ENCODE measurements around the gene CENPP. TPM values are rescaled to one million over a fixed set of nuclear protein-coding genes. Genes with fewer than 3 reads are reported as not detected.

The CENPP gene
- total RNA-seq, 1 experiment from 2014 or later: 8.3 TPM

DNA sequence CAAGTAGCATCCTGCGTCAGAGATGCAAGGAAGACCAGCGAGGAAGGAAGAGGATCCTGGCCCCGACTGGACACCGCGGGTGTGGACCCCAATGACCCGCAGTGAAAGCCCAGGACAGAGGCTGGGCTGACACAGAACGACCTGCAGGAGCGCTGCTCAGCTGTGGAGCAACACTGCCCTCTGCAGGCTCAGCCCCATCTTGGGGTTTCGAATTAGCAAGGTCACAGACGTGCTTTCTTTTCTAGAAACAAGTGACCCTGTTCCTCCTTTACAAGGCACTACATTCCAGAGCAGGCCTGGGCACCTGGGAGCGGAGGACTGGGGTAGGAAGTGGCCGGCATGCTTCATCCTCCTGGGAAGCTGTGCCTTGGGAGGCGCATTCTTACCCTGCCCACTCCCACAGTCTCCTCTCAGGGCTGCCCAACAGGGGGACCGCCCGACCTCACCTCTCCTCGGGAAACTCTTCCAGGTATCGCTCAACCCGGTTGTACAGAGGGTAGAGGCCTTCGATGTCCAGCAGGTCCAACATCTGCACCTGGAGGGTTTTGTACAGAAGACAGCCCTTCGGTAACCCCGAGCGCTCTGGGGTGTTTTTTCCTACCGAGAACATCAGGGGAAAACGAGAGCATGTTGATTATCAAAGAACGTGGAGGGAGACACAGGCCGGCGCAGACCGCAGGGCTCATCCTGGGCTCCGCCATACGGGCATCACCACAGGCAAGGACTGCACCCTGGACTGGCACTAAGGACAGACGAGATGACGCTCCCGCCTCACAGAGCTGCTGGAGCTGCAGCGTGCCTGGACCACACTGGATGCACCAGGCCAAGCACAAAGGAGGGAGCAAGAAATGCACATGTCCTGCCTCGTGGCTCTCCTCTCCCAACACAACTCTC, 309.2 kb downstream of the CENPP start:
- DNase-seq (peak; percentile 66), ATAC-seq (peak; percentile 83)
- H3K27me3 ChIP-seq (ENCODE audit: low read length): no peaks in the 10 kb centered on the region
- no peak overlapping the region for H3K27ac ChIP-seq (ENCODE audit: low read length)
- no peaks in the 10 kb centered on the region for H3K9me2 ChIP-seq (replicated peaks; ENCODE audit: low read length)
- no peaks in the 10 kb centered on the region for H4K20me1 ChIP-seq (ENCODE audit: low read length)
- no peaks in the 10 kb centered on the region for H3K9me3 ChIP-seq (ENCODE audit: low read length)
- H3K4me2 ChIP-seq (ENCODE audit: low read length): no peak overlapping the region
- TF ChIP-seq, protein P1, sequence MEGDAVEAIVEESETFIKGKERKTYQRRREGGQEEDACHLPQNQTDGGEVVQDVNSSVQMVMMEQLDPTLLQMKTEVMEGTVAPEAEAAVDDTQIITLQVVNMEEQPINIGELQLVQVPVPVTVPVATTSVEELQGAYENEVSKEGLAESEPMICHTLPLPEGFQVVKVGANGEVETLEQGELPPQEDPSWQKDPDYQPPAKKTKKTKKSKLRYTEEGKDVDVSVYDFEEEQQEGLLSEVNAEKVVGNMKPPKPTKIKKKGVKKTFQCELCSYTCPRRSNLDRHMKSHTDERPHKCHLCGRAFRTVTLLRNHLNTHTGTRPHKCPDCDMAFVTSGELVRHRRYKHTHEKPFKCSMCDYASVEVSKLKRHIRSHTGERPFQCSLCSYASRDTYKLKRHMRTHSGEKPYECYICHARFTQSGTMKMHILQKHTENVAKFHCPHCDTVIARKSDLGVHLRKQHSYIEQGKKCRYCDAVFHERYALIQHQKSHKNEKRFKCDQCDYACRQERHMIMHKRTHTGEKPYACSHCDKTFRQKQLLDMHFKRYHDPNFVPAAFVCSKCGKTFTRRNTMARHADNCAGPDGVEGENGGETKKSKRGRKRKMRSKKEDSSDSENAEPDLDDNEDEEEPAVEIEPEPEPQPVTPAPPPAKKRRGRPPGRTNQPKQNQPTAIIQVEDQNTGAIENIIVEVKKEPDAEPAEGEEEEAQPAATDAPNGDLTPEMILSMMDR (conservative IDR thresholded peaks at IDR 0.05; ENCODE audit: low read depth, low read length): peak; percentile 91
- TF ChIP-seq EZH2phosphoT487 (IDR thresholded peaks at IDR 0.05; ENCODE audit: borderline replicate concordance, low read length): no peak
- no peaks in the 10 kb centered on the region for H3K79me2 ChIP-seq (ENCODE audit: low read length)
- BruUV-seq (replicated peaks): no TSS peak
- H3F3A ChIP-seq (ENCODE audit: low read length, unreplicated experiment): no peaks in the 10 kb centered on the region
- ChIA-PET CTCF (no interaction called here), POLR2A (ENCODE audit: unreplicated experiment) (no interaction called here)
- H2AFZ ChIP-seq (ENCODE audit: low read length): no peak overlapping the region
- no peaks in the 10 kb centered on the region for H3K4me1 ChIP-seq (ENCODE audit: insufficient read depth, low read length)
- intact Hi-C loops (cut with micrococcal nuclease): loop anchor here (1.0 to 5.0 kb wide), 4 partner anchors 196 to 493 kb away; no protein-coding TSS in a partner anchor
- H3K36me3 ChIP-seq (ENCODE audit: low read depth, low read length): peaks cover 30% of the 10 kb centered on the region
- H3K4me3 ChIP-seq (ENCODE audit: low read length): no peak overlapping the region
- no peak overlapping the region for H3K9ac ChIP-seq (ENCODE audit: low read length)

DNA sequence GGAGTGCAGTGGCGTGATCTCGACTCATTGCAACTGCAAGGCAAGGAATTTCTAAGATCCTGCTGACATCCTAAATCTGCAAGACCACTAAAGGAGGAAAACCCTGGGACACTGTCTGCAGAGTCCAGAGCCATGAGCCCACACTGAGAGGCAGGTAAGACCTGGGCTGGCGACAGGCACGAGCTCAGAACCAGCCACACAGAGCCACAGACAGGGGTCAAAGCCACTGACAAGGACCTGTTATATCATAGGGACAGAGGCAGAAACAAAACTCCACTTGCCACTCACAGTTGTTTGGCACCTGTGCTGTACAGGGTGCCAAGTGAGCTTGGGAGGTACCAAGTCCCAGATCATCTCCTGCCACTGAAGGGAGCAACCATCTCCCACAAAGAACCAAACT, 310.0 kb downstream of the CENPP start:
- H3K27ac ChIP-seq (ENCODE audit: low read length): no peak overlapping the region
- no peaks in the 10 kb centered on the region for H3F3A ChIP-seq (ENCODE audit: low read length, unreplicated experiment)
- no peaks in the 10 kb centered on the region for H3K9me2 ChIP-seq (replicated peaks; ENCODE audit: low read length)
- no peak overlapping the region for H3K9ac ChIP-seq (ENCODE audit: low read length)
- CTCF ChIA-PET: no interaction called here
- no peaks in the 10 kb centered on the region for H3K27me3 ChIP-seq (ENCODE audit: low read length)
- no peaks in the 10 kb centered on the region for H3K79me2 ChIP-seq (ENCODE audit: low read length)
- H3K4me2 ChIP-seq (ENCODE audit: low read length): no peak overlapping the region
- H3K4me3 ChIP-seq (ENCODE audit: low read length): no peak overlapping the region
- POLR2A ChIA-PET (ENCODE audit: unreplicated experiment): no interaction called here
- no peaks in the 10 kb centered on the region for H3K4me1 ChIP-seq (ENCODE audit: insufficient read depth, low read length)
- TF ChIP-seq EZH2phosphoT487 (IDR thresholded peaks at IDR 0.05; ENCODE audit: borderline replicate concordance, low read length): no peak
- TF ChIP-seq EZH2 (IDR thresholded peaks at IDR 0.05; ENCODE audit: low read length, unreplicated experiment): no peak
- TF ChIP-seq, protein P1 (conservative IDR thresholded peaks at IDR 0.05; ENCODE audit: low read depth, low read length): no peak
- H3K9me3 ChIP-seq (ENCODE audit: low read length): no peaks in the 10 kb centered on the region
- no peaks in the 10 kb centered on the region for H4K20me1 ChIP-seq (ENCODE audit: low read length)
- intact Hi-C loops (cut with micrococcal nuclease): loop anchor here (2.0 kb wide), 1 partner anchor 197 kb away; no protein-coding TSS in a partner anchor
- no peak for DNase-seq
- ATAC-seq: no peak
- peaks cover 30% of the 10 kb centered on the region for H3K36me3 ChIP-seq (ENCODE audit: low read depth, low read length)
- BruUV-seq (replicated peaks): no TSS peak
- H2AFZ ChIP-seq (ENCODE audit: low read length): no peak overlapping the region

DNA sequence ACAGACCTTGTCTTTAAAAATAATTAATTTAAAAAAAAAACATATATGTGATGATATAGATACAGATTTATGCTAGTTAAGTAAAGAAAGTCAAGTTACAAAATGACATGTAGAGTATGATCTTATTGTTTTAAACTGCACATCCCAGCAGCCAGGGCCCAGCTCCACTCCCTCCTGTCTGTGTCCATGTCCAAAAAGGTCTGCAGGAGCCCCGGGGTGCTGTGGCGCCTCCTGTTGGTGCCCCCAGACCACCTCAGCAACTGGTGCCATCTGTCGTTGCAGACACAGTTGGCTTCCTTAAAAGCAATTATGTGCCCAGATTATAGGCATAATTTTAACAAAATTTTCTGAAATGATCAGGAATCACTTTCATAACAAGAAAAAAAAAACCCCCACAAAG, 310.9 kb downstream of the CENPP start:
- Histone ChIP-seq H3K4me2 (ENCODE audit: low read length) (no peak overlapping the region), H3K27ac (ENCODE audit: low read length) (no peak overlapping the region), H3K36me3 (ENCODE audit: low read depth, low read length) (peaks cover 30% of the 10 kb centered on the region), H4K20me1 (ENCODE audit: low read length) (no peaks in the 10 kb centered on the region), H3K79me2 (ENCODE audit: low read length) (no peaks in the 10 kb centered on the region), H3K9me2 (replicated peaks; ENCODE audit: low read length) (no peaks in the 10 kb centered on the region), H3F3A (ENCODE audit: low read length, unreplicated experiment) (no peaks in the 10 kb centered on the region), H3K9ac (ENCODE audit: low read length) (no peak overlapping the region), H3K27me3 (ENCODE audit: low read length) (no peaks in the 10 kb centered on the region), H3K9me3 (ENCODE audit: low read length) (no peaks in the 10 kb centered on the region), H3K4me3 (ENCODE audit: low read length) (no peak overlapping the region), H2AFZ (ENCODE audit: low read length) (no peak overlapping the region), H3K4me1 (ENCODE audit: insufficient read depth, low read length) (no peaks in the 10 kb centered on the region)
- intact Hi-C loops (cut with micrococcal nuclease): no loop called here
- POLR2A ChIA-PET (ENCODE audit: unreplicated experiment): interaction anchor here (0.7 kb wide), 1 partner anchor 24 kb away, joined by 10 read pairs; no protein-coding TSS in a partner anchor
- CTCF ChIA-PET: no interaction called here
- no peak for TF ChIP-seq EZH2phosphoT487 (IDR thresholded peaks at IDR 0.05; ENCODE audit: borderline replicate concordance, low read length)
- no TSS peak for BruUV-seq (replicated peaks)
- DNase-seq (no peak), ATAC-seq (no peak)

Measured in PC-3 (cell line).